ENCODE results near the gene NDRG3.

DNA sequence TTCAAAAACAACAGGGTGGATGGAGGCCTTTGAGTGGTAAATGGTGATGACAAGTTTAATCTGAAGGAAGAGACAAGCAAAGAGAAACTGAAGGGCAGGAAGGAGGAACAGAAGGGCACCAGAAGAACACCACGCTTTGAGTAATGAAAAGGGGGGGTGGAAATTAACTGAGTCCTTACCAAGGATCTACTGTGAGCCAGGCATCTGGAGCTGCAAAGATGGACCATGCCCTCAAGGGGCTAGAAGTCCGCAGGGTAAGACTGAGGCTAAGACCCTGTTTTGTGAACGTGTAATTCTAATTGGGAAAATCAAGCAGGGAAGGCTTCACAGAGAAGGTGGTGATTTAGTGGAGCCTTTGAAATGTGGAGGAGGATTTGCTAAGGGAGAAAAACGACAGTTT, 1.6 kb downstream of the NDRG3 start:
- no peak for TF ChIP-seq GATA3 (IDR thresholded peaks at IDR 0.05; ENCODE audit: low read depth, low read length)
- no peak for TF ChIP-seq GATA2 (IDR thresholded peaks at IDR 0.05; ENCODE audit: low read depth, low read length)

All from SH-SY5Y (cell line).